Activated CD4-positive, alpha-beta T cell treated with anti-CD3 and anti-CD28 coated beads, Interleukin-2, amount 50 U/mL, for 24 hours (primary cell): Measurements from ENCODE around the gene BRD4.
A peak's percentile ranks its signal among the peaks of the same experiment; 100 is the strongest.

Experiments
- DNase-seq, 2 donors: peaks; one replicate each; pipeline ENCODE4 v3.0.0-alpha.2; 2020; ENCODE audit warnings: low read depth in 1 of 2, low spot score in 1 of 2

The BRD4 gene

GRCh38 chr19:15316498-15316897 is 15.8 kb downstream of the BRD4 start:
- no peak for DNase-seq

DNA sequence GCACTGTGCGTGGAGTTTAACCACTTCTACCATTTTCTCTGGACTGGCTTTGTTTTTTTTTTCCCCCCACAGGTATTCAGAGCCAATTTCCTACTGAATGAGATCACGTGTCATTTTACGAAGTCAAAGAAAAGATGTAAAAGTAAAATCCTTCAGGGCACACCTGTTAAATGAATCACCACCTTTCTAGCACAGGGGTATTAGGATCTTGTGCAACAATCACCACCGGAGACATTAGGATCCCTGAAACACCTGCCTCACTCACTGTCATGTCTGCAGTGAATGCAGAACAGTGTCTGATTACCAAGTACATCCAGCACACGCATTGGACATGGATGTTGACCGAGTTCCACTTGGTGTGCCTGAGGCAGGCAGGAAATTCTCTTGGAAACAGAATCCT is 17.2 kb downstream of the BRD4 start:
- no peak for DNase-seq

DNA sequence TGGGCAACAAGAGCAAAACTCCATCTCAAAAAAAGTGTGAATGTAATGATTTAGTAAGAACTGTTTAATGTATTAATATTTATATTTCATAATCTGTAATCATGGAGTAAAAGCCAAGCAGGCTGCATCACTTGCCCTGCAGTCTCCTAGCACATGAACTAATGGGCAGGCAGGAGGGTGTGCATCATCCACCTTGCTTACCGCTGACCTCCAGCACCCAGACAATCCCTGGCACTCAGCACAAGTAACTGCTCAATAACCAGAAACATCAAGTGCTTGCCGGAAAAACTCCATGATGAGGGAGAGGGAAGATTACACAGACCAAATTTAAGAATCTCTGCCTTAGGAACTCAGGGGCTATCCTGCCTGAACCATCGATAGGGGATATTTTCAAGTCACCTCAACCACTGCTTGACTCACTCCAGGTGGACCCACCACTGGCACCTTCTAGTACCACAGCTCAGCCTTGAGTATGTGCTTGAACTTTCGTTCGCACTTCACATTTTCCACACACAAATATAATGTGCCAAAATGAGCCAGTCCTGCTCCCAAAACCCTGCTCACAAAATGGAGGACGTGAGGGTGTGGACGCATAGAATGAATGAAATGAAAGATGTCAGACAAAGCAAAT is 18.6 kb downstream of the BRD4 start:
- no peak for DNase-seq

DNA sequence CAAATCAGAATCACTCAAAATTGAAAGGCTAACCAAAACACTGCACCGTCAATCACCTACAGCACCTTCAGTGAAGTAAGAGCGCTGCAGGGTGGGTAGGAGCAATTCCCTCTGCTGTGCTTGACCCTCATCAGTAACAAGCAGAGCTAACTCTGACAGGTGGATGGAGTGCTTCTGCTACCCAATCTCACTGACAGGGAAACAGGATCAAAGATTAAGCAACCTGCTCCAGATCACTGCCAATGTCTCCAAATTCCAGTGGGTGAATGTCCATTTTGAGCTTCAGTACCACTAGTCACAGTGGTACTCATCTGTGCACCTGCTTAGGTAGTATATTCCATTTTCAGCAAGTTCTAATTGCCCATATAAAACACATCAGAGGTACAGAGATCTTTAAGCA is 25.2 kb downstream of the BRD4 start:
- DNase-seq: no peak

GRCh38 chr19:15305582-15306334 is 26.6 kb downstream of the BRD4 start:
- DNase-seq: no peak

GRCh38 chr19:15304140-15304705 is 28.1 kb downstream of the BRD4 start:
- peak in 1 of 2 donors; percentile 16 for DNase-seq

DNA sequence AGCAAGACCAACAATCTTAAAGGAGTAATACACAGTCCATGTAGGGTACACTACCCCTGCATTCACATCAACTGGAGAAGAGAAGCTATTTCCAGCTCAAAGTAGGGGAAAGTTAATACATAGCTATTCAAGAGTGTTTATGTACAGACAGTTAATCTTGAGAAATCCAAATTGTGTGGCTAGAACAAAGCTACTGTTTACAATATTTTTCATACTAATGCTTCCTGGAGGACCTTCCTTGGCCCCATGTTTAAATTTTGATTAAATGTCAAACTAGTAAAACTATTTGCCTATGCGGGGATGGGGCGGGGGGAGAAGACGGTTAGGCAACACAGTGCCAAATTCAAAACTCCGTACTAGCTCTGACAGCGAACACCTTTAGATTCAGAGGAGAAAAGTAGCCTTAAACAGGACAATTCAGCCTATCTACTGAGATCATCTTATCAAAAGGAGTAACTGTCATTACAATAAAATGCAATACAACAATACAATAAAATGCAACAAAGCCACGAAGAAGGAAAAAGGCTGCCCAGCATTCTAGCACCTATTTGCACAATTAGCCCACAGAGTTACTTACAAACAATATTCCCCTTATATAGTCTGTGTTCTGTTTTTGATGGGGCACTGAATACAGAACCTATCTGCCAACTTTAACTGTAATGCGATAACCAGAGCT is 29.1 kb downstream of the BRD4 start:
- no peak for DNase-seq

DNA sequence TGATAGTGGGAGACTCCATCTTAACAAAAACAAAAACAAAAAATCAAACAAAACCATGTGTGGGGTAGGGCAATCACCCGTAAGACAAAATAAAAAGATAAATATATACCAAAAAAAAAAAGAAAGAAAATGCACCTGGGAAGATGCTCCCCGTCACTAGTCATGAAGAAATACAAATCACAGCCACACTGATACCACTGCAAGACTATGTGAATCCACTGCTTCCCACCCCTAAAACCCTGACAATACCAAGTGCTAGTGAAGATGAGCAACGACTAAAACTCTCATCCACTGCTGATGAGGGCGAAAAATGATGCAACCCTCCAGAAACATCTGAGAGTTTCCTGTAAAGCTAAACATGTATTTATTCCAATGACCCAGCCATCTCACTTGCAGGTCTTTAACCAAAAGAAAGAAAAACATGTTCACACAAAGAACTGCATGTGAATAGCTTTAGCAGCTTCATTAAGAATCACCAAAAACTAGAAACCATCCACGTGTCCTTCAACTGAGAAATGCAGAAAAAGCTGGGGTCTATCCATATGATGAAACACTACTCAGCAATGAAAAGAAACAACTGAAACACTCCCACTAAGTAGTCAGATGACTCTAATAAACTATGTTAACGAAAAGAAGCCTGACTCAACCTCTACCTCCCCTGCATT is 31.7 kb downstream of the BRD4 start:
- DNase-seq: peak in 1 of 2 donors; percentile 11

GRCh38 chr19:15299568-15300409 is 32.5 kb downstream of the BRD4 start:
- DNase-seq: no peak

DNA sequence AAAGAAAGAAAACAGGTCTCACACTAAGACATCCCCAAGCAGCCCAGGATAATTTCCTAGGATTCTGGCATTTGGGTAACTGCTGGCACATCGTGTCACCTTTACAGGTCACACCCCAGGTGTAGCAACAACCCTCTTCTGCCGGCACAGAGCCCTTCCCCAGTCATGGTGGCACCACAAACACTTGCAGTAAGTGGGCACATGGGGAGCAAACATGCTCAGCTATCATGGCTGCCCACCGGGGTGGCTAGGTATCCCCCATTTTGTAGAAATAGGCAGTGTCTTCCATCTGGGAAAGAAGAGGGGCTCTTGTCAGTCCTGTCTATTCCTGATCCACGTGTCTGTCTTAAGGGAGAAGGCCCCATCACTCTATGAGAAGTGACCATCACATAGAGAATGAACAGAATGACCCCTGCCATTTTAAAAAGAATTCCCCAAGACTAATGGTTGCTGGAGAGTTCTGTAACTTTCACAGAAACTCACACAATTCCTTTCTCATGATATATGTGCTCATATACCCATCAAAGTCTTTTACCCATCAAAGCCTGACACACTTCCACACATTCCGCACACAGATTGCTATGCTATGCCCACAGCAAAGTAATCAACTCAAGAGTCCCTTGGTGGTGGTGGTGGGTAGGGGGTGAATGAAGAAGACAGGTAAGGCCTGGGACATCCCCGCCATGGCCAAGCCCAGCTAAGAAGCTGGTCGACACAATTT is 33.3 kb downstream of the BRD4 start:
- DNase-seq: no peak

GRCh38 chr19:15297416-15298224 is 34.7 kb downstream of the BRD4 start:
- DNase-seq: no peak

DNA sequence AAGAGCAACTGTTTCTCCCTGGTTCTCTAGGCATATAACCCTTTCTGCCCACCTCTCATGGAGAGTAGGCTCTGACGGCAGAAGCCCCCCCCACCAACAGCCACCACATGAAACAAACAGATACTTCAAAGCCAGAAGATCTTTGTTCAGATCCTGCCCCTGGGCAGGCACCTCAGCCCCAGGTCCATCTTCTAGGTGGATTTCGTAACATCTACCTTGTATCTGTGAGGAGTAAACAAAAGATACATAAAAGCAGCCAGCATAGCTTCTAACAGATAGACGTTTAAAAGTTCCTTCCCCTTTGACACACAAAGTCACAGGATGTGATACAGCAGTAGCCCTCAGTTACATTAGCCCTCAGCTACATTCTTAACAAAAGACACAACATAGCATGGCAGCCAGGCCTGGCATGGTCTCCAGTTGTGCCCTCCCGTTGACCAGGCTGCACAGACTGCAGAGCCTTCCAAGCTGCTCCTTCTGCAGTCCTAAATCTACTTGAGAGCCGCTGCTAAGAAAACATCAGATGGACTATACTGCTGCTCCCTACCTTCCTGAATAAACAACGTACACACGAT is 35.4 kb downstream of the BRD4 start:
- DNase-seq: no peak

- DNase-seq: no peak
Observed at GRCh38 chr19:15296353-15296752, 36.0 kb downstream of the BRD4 start.

DNA sequence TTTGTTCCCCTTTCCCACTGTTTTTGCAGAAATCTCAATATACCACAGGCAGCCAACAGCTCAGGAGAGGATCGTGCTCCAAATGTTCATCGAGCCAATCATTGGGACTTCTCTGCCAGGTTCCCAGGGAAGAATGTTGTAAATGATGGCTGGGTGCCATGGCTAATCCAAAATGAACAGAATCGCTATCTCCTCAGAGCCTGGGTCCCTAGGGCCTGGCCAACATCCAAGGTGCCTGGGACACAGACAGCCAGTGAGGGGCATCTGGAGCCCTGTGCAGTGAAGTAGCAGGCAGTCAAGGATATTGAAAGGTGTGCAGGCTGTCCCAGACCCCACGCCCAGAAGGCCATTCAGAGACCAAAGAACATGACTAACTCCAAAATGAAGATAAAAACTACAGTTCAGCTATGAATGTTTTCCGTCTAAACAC is 37.8 kb downstream of the BRD4 start:
- DNase-seq: no peak

DNA sequence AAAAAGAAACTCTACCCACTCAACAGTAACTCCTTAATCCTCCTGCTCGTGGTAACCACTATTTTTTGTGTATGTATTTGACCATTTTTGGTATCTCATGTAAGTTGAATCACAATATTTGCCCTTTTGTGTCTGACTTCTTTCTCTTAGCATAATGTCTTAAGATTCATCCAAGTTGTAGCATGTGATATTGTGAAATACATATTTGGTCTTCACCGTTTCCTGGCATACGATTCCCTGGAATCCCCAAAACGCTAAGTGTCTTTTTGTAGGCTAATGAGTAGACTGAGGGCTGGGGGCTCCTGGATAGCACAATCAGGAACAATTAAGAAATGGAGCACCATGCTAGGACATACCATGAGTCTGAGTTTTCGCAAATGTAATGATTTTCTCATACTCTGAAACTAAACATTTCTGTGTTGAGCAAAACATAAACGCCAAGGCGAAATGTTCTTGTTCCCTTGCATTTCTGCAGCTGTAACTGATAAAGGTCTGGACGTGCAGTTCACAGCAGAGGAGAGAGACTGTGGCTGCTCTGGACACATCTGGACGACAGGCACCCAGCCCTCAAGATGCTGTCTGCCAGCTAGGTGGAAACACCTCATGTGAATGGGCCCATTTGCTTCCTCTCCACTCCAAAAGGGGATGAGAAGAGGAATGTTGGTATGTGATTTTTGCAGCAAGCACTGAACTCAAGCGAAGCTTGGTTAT is 38.4 kb downstream of the BRD4 start:
- DNase-seq: no peak

DNA sequence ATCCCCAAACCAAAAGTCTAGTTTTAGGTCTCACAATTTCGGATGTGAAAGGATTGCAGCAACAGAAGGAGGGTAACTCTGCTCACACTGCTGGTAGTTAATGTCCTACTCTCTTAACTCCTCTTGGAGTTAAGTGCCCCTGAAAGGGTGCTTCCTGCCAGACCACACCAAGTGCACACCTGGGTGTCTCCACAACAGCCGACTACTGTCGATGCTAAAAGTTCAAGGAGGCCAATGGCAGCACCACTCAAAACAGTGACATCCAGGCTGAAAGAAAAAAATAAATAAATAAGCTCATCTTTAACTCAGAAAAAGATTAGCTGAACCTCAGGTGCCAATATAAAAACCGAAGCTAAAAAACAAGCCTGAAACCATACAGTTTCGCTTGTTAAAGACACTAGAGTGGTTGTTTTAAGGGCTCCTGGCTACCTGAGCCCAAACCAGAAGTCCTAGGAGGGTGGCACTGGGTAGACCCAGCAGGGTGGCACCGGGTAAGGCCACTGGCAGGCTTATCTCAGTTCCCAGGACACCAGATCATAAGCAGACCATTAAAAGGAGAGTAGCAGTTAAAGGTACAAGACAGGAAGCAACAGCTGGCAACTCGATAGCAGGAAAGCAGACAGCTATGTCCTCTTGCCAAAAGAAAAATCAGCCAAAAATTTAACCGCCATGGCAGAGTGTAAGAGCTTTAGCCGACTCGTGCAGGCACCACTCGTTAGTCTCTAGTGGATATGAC is 39.3 kb downstream of the BRD4 start:
- DNase-seq: no peak

DNA sequence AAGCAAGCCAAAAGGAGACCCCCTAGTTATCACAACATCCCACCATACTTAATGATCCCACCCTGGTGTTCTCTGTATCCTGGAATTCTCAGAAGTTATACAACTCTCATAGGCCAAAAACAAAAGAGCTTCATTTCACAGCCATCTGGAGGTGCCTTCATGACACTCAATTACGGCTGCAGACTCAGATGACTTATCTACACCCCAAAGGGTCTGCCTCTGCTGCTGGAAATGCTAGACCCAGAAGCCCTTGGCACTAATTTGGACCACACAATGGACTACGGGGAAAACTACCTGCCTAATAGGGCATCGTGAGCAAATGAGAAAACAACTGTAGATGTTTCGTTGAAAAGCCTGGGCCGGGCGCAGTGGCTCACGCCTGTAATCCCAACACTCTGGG is 40.2 kb downstream of the BRD4 start:
- no peak for DNase-seq
